Stimulated activated CD4-positive, alpha-beta T cell treated with anti-CD3 and anti-CD28 coated beads, Interleukin-1b, Interleukin-23, amount 100 ng/mL, for 4 hours (primary cell): ENCODE results near the gene NEU4.

ENCODE experiments used
- DNase-seq, 2 donors: peaks; one replicate each; pipeline ENCODE4 v3.0.0-alpha.2; 2020; ENCODE audit warnings: low read depth in 2 of 2

The NEU4 gene

GRCh38 chr2:241852116-241852980 is 43.4 kb downstream of the NEU4 start:
- no peak for DNase-seq

- no peak for DNase-seq
Observed at GRCh38 chr2:241852981-241853631, 44.1 kb downstream of the NEU4 start.

GRCh38 chr2:241853651-241854341 is 44.8 kb downstream of the NEU4 start:
- no peak for DNase-seq

GRCh38 chr2:241854342-241855244 is 45.6 kb downstream of the NEU4 start:
- DNase-seq = no peak

GRCh38 chr2:241855245-241855887 is 46.4 kb downstream of the NEU4 start:
- no peak for DNase-seq

GRCh38 chr2:241855888-241856422 is 47.0 kb downstream of the NEU4 start:
- DNase-seq = no peak

GRCh38 chr2:241857041-241857541 is 48.1 kb downstream of the NEU4 start:
- DNase-seq = no peak

- DNase-seq = no peak
Observed at GRCh38 chr2:241857572-241858121, 48.7 kb downstream of the NEU4 start.

GRCh38 chr2:241858206-241859016 is 49.4 kb downstream of the NEU4 start, which contains the start of gene PDCD1:
TSS of gene PDCD1 (minus strand) at chr2:241858894. CDS start at chr2:241858838, 56 bp downstream.
- DNase-seq = peak; percentile 63 to 72

GRCh38 chr2:241859017-241859435 is 50.0 kb downstream of the NEU4 start:
- DNase-seq = no peak

- DNase-seq = peak; percentile 60 to 66
Observed at GRCh38 chr2:241859436-241860183, 50.6 kb downstream of the NEU4 start.

- DNase-seq = no peak
Observed at GRCh38 chr2:241860184-241861078, 51.4 kb downstream of the NEU4 start.

- DNase-seq = no peak
Observed at GRCh38 chr2:241861264-241861663, 52.3 kb downstream of the NEU4 start.

- DNase-seq = no peak
Observed at GRCh38 chr2:241862093-241862492, 53.1 kb downstream of the NEU4 start.

GRCh38 chr2:241862775-241863535 is 54.0 kb downstream of the NEU4 start:
- no peak for DNase-seq

- DNase-seq = peak; percentile 36 to 55
Observed at GRCh38 chr2:241863536-241863954, 54.6 kb downstream of the NEU4 start.
